Posterior cingulate gyrus (tissue), 11 donors: Measurements from ENCODE around the gene ZNF236.
A peak's percentile ranks its signal among the peaks of the same experiment; 100 is the strongest.
"Not testable (repeated sequence)": the region's sequence is repeated elsewhere in the genome, so short reads cannot be mapped to it uniquely, and the experiment has no call there.

Source experiments
- DNase-seq, 10 donors: peaks; one replicate each; pipeline versions ENCODE4 v3.0.0 to v3.0.0-alpha.2; 2020 to 2021; ENCODE audit warnings: mixed read lengths in 3 of 10
- intact Hi-C: fragments of 100-400 bp; cut with DNase I; formaldehyde crosslinking; loops from one replicate; pipeline ENCODE4 v1.15.1; 2023

Gene ZNF236

DNA sequence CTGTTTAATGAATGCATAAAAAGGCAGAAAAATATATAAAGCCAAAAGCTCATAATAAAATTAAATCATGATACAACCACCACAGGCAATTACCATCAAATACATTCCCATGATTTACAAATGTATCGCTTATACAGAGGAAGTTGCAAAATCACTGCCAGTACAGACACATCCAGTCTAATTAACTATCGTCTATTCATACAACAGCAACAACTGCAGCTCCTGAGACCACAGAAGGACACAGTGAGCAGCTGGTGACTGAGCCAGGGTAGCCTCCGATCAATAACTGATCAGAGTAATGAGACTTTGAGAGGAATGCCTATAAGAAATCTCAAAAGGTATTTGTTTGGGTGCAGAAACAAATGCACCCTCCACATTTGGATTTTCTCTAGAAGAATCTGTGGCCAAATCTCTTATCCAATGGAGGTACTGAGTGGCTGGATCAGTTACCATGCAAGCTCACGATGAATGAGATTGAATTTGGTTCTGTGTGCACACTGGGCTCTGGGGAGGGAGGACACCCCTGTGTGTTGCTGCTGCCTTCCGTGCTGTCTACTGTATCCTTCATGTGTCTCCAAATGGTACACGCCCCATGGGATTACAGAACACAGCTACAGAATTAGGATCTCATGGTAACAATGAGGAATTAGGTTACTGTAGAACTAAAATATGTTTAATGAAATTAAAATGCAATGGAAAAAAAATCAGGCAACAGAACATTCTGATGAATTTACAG is 190.6 kb downstream of the ZNF236 start:
- no peak for DNase-seq
- intact Hi-C loops: loop anchor here (1.0 kb wide), 1 partner anchor 42 kb away; no protein-coding TSS in a partner anchor

DNA sequence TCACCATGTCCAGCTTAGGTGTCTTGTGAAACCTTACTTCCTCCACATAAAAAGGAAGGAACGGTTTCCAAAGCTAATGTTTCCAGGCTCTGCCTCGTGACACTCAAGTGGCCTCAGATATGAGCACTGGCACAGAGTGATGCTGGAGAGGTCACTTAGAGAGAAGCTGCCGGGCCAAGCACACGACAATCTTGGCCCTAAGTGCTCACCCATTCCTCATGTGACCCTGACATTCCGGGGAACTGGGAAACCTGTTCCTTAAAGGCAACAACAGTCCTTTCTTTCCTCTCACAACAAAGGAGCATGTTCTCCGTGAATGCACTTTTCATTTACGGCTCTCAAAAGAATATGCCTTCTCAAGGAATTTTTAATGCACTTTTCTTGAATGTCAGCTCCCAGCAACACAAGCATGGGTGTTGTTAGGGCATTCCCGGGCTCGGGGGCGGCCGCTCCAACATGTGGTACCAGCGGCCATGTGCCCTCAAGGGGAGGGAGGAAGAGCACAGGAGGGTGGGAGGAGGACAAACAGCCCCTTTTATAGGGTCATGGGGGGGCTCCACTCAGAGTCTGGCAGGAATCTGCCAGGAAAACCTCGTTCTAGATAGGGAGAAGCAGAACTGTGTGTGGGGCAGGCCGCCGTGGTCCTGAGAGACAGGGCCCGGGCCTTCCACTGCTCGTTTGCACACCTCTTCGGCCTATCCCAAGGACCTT is 191.6 kb downstream of the ZNF236 start:
- intact Hi-C loops: loop anchor here (1.0 kb wide), 1 partner anchor 41 kb away; no protein-coding TSS in a partner anchor
- DNase-seq: peak in 3 of 10 donors; percentile 62 to 91 (median 82)

DNA sequence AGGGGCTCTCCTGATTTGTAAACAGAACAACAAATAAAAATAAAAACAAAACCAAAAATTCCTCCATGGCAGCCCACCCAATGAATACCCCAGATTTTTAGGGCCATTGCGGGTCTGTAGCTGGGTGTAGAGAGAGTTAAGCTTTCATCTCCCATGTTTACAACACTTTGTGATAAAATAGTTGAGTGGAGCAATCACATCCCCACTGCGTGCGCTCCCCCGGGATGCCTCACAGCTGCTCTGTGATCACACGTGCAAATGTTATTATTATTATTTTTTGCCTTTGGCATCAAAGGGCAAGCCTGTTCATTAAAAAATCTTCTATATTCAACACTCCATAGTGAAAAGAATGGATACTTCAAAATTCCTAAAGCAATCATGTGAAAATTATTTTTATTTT is 192.2 kb downstream of the ZNF236 start:
- intact Hi-C loops: no loop called here
- no peak for DNase-seq

DNA sequence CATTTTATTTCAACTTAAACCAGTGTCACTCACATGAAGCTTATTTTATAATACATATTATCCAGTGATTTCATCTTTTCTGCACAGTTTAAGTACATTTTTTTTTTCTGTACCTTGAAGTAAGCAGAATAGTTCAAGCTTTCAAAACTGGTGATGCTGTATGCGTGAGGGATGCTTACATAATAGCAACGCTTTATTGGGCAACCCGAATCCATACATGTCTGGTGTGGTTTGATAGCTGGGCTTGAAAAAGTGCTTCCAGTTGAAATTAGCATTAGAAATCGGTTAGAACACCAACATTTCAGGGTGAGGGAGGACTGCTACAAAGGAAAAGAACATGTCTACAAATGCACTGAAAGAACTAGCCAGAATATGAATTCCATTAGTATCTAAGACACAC is 192.8 kb downstream of the ZNF236 start:
- intact Hi-C loops: no loop called here
- DNase-seq: no peak

DNA sequence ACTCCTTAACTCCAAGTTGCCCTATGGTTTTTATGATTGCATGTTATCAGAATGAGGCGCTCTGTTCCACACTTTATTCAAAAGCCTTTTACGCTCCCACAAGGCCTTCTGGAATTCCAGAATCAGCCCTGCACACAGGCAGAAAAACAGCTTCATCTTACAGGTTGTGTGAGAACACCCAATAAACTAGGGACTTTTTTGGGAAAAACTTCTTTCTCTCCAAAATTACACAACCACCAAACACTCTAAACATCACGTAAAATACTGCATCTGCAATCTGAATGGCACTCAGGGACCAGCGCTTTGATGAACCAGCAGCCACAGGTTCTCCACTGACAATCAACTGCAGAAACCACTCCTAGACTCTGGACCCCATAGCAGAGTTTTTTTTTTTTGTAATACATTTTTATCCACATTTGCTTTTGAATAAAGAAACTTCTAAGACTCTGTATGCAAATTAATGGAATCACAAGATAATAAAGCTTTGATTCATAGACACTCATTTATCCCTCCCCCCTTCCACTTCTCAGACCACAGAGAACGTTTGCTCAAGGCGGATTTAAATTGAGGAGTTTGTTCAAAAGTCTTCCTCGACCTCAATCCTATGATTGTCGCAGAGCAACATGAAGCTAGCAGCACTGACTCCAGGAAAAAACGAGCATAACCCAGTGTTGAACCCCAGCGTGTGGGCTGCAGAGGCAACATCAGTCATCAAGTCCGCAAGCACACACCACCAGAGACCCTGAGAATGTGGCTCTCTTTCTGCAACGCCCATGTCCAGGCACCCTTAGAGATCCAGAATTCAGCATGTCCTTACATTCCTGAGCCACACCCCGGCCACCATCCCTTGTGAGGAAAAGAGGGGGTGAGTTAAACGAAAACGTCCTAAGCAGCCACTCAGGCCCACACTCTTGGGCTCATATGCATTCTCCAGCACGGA is 193.7 kb downstream of the ZNF236 start:
- DNase-seq: peak in 1 of 10 donors; percentile 26
- intact Hi-C loops: no loop called here

DNA sequence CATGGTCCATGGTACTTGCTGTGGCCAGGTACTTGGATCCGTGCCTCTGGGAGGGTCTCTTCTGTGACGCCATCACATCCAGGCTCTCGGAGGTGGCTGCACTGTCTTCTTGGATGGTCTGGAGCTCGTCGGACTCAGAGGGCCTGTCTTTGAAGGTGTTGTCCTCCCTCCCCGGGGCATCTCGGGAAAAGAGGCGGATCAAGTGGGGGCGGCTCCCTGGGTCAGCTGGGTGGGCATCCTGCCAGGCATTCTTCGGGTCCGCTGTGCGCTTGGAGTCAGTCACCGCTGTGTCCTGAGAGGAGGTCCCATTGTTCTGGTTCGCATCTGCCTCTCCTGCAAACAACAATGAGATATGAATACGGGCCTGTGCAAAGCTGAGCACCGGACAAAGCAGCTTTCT is 194.6 kb downstream of the ZNF236 start:
- intact Hi-C loops: loop anchor here (1.0 kb wide), 1 partner anchor 35 kb away; no protein-coding TSS in a partner anchor
- DNase-seq: peak; percentile 81 to 99 (median 93)

DNA sequence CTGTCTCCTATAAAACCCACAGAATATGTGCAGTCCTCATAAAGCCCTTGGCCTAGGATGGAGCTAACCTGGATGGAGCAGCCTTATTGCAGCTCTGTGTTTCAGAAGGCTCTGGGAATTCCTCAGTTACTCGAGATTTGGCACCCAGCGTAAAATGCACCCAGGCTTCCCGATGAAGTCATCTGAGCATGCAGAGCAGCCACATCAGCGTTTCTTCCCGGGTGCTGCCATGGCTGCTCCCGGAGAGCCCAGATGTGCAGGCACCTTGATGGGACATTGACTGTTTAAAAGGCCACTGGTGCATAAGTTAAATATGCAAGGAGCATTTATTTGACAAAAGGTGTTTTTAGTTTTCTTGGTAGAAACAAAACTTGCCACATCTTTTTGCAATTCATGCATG is 195.0 kb downstream of the ZNF236 start:
- intact Hi-C loops: loop anchor here (1.0 kb wide), 1 partner anchor 35 kb away; no protein-coding TSS in a partner anchor

DNA sequence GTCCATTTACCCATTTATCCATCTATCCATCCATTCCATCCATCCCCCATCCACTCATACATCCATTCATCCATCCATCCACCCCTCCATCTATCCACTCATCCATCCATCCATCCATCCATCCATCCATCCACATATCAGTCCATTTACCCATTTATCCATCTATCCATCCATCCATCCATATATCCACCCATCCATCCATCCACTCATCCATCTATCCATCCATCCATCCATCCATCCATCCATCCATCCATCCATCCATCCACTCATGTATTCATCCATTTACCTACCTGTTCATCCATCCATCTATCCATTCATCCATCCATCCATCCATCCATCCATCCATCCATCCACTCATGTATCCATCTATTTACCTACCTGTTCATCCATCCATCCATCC is 196.3 kb downstream of the ZNF236 start:
- intact Hi-C loops, DNase-seq: not testable (repeated sequence)

More for the DNA sequence above, 195.0 kb downstream of the ZNF236 start:
- DNase-seq: peak in 1 of 10 donors; percentile 86

DNA sequence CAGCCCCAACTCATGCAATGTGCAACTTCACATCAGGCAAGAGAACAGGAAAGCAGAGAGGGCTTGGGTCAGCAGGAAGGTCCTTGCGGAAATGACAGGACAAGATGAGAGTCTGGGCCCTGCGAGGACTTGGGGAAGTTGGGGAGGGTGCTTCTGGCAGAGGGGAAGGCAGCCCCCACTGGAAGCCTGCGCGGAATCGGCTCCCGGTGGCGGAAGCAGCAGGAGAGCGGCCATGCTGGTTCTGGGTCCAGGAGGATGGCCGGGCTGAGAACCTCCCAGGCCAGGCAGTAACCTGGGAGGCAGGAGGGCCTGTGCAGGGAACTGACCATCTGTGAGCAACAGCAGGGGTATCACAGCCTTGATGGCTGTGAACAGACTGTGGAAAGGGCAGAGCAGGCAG is 197.3 kb downstream of the ZNF236 start:
- peak in 2 of 10 donors; percentile 50 to 75 for DNase-seq
- intact Hi-C loops: no loop called here
